ENCODE data around the gene ELN. TPM values are rescaled to one million over a fixed set of nuclear protein-coding genes. Genes with fewer than 3 reads are reported as not detected.
A peak's percentile ranks its signal among the peaks of the same experiment; 100 is the strongest.

Gene ELN
- total and polyA plus RNA-seq, 5 donors from 2014 or later = 0.35 TPM; not detected in 4

- ATAC-seq (ENCODE audit: low read depth in 2 of 2) (peak; percentile 52 to 56), DNase-seq (peak; percentile 30 to 39 (median 39))
- H3K9me3 Mint-ChIP-seq = no peaks in the 10 kb centered on the region
- peaks cover 54% of the 10 kb centered on the region for H3K27me3 Mint-ChIP-seq
- H3K27ac Mint-ChIP-seq = no peak overlapping the region
- no peaks in the 10 kb centered on the region for H3K36me3 ChIP-seq (ENCODE audit: control insufficient read depth, insufficient read depth, low read length)
- H3K27ac ChIP-seq (ENCODE audit: insufficient read depth, low read length, poor library complexity, severe bottlenecking) = no peak overlapping the region
- H3K4me3 ChIP-seq (ENCODE audit: low read depth, low read length) = no peak overlapping the region
- peaks cover 0 to 21% (median 13%) of the 10 kb centered on the region in 4 donors for H3K4me1 Mint-ChIP-seq
- H3K4me3 Mint-ChIP-seq = no peak overlapping the region
- no peaks in the 10 kb centered on the region for H3K4me1 ChIP-seq (ENCODE audit: control insufficient read depth, insufficient read depth, low read length, poor library complexity, severe bottlenecking)
- no peaks in the 10 kb centered on the region for H3K9me3 ChIP-seq (ENCODE audit: control insufficient read depth in 2 of 2, low read length in 2 of 2)
- H3K36me3 Mint-ChIP-seq = no peaks in the 10 kb centered on the region
- peaks cover 12% of the 10 kb centered on the region for H3K27me3 ChIP-seq (ENCODE audit: control insufficient read depth, insufficient read depth, low read length)
Measured at GRCh38 chr7:74026903-74027682, 880 bp upstream of the ELN start.

DNA sequence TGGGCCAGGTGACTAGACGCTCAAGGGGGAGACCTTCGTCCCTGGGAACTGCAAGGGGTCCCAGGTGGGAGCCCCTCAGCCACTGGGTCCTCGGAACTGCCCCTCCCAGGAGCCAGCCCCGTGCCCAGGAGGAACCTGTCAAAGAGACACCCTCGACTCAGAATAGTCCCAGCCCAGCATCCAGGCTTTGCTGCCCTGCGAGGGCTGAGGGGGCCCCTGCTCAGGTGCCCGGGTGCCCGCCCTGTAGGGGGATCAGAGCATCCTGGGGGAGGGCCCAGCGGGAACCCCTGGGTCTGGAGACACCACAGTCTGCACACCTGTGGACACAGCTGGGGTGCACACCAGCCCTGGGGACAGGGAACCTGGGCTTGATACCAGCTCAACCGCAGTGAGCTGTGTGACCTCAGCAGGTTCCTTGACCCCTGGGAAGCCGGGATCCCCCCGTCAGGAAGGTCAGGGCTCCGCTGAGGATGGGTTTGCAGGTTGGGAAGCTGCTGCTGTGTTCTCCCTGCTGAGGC lies 407 bp downstream of the ELN start:
- H3K27me3 Mint-ChIP-seq = peaks cover 57% of the 10 kb centered on the region
- no peak for ATAC-seq (ENCODE audit: low read depth in 2 of 2)
- no peak for DNase-seq
- Histone ChIP-seq H3K4me3 (ENCODE audit: low read depth, low read length) (no peak overlapping the region), H3K27me3 (ENCODE audit: control insufficient read depth, insufficient read depth, low read length) (peaks cover 12% of the 10 kb centered on the region), H3K27ac (ENCODE audit: insufficient read depth, low read length, poor library complexity, severe bottlenecking) (no peak overlapping the region), H3K4me1 (ENCODE audit: control insufficient read depth, insufficient read depth, low read length, poor library complexity, severe bottlenecking) (no peaks in the 10 kb centered on the region), H3K9me3 (ENCODE audit: control insufficient read depth in 2 of 2, low read length in 2 of 2) (no peaks in the 10 kb centered on the region), H3K36me3 (ENCODE audit: control insufficient read depth, insufficient read depth, low read length) (no peaks in the 10 kb centered on the region)
- H3K27ac Mint-ChIP-seq = no peak overlapping the region
- H3K4me3 Mint-ChIP-seq = peak overlapping the region in 1 of 4 donors; percentile 7
- no peaks in the 10 kb centered on the region for H3K36me3 Mint-ChIP-seq
- no peaks in the 10 kb centered on the region for H3K9me3 Mint-ChIP-seq
- H3K4me1 Mint-ChIP-seq = peaks cover 0 to 21% (median 13%) of the 10 kb centered on the region in 4 donors

DNA sequence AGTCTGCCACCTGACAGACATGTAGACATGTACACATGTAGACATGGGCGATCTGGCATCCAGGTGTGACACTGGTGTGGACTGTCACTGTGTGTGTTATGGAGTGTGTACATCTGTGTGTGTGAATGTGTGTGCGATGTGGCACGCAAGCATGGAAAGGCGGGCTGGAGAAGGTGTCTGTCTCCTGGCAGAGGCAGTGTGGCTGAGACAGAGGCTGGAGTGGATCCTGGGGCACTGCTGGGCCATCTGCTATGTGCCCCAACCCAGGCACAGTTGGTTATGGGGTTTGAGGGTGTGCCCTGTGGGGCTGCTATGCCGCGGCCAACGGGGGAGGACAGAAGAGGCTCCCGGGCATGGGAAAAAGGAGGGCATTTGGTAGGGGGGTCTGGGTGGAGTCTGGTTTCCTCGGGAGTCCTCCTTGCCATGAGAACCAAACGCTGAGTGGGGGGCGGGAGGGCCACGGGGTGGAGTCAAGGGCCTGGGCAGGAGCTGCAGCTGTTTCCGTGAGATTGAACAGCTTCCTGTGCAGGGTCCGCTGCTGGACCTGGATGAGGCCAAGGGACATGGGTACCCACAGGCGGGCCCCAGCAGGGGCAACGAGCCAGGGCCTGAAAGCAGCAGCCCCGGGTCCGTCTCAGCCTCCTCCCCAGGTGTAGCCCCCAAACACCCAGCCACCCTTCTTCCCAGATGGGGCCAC lies 1.3 kb downstream of the ELN start:
- H3K27ac ChIP-seq (ENCODE audit: insufficient read depth, low read length, poor library complexity, severe bottlenecking) = no peak overlapping the region

GRCh38 chr7:74029991-74030415 lies 2.0 kb downstream of the ELN start:
- Histone ChIP-seq H3K9me3 (ENCODE audit: control insufficient read depth in 2 of 2, low read length in 2 of 2) (no peaks in the 10 kb centered on the region), H3K27me3 (ENCODE audit: control insufficient read depth, insufficient read depth, low read length) (peaks cover 12% of the 10 kb centered on the region), H3K36me3 (ENCODE audit: control insufficient read depth, insufficient read depth, low read length) (no peaks in the 10 kb centered on the region), H3K4me3 (ENCODE audit: low read depth, low read length) (no peak overlapping the region), H3K27ac (ENCODE audit: insufficient read depth, low read length, poor library complexity, severe bottlenecking) (no peak overlapping the region), H3K4me1 (ENCODE audit: control insufficient read depth, insufficient read depth, low read length, poor library complexity, severe bottlenecking) (no peaks in the 10 kb centered on the region)
- peaks cover 50% of the 10 kb centered on the region for H3K27me3 Mint-ChIP-seq
- no peaks in the 10 kb centered on the region for H3K36me3 Mint-ChIP-seq
- ATAC-seq (ENCODE audit: low read depth in 2 of 2) (no peak), DNase-seq (no peak)
- no peaks in the 10 kb centered on the region for H3K9me3 Mint-ChIP-seq
- H3K27ac Mint-ChIP-seq = no peak overlapping the region
- no peak overlapping the region for H3K4me3 Mint-ChIP-seq
- H3K4me1 Mint-ChIP-seq = peaks cover 0 to 19% (median 13%) of the 10 kb centered on the region in 4 donors

More for the DNA sequence above, 1.3 kb downstream of the ELN start:
- Histone ChIP-seq H3K4me3 (ENCODE audit: low read depth, low read length) (no peak overlapping the region), H3K4me1 (ENCODE audit: control insufficient read depth, insufficient read depth, low read length, poor library complexity, severe bottlenecking) (no peaks in the 10 kb centered on the region), H3K36me3 (ENCODE audit: control insufficient read depth, insufficient read depth, low read length) (no peaks in the 10 kb centered on the region), H3K9me3 (ENCODE audit: control insufficient read depth in 2 of 2, low read length in 2 of 2) (no peaks in the 10 kb centered on the region), H3K27me3 (ENCODE audit: control insufficient read depth, insufficient read depth, low read length) (peaks cover 12% of the 10 kb centered on the region)
- no peak for DNase-seq
- Mint-ChIP-seq H3K27ac (no peak overlapping the region), H3K4me1 (peaks cover 0 to 21% (median 13%) of the 10 kb centered on the region in 4 donors), H3K27me3 (peaks cover 55% of the 10 kb centered on the region), H3K36me3 (no peaks in the 10 kb centered on the region), H3K9me3 (no peaks in the 10 kb centered on the region), H3K4me3 (peak overlapping the region in 1 of 4 donors; percentile 10)
- no peak for ATAC-seq (ENCODE audit: low read depth in 2 of 2)

GRCh38 chr7:74030861-74031260 lies 2.9 kb downstream of the ELN start:
- no peaks in the 10 kb centered on the region for H3K36me3 ChIP-seq (ENCODE audit: control insufficient read depth, insufficient read depth, low read length)
- no peaks in the 10 kb centered on the region for H3K4me1 ChIP-seq (ENCODE audit: control insufficient read depth, insufficient read depth, low read length, poor library complexity, severe bottlenecking)
- ATAC-seq (ENCODE audit: low read depth in 2 of 2) (no peak), DNase-seq (no peak)
- H3K4me3 Mint-ChIP-seq = no peak overlapping the region
- H3K27me3 Mint-ChIP-seq = peaks cover 45% of the 10 kb centered on the region
- no peaks in the 10 kb centered on the region for H3K9me3 Mint-ChIP-seq
- no peaks in the 10 kb centered on the region for H3K9me3 ChIP-seq (ENCODE audit: control insufficient read depth in 2 of 2, low read length in 2 of 2)
- no peaks in the 10 kb centered on the region for H3K36me3 Mint-ChIP-seq
- peaks cover 0 to 14% (median 9%) of the 10 kb centered on the region in 4 donors for H3K4me1 Mint-ChIP-seq
- no peak overlapping the region for H3K27ac Mint-ChIP-seq
- no peak overlapping the region for H3K4me3 ChIP-seq (ENCODE audit: low read depth, low read length)
- H3K27ac ChIP-seq (ENCODE audit: insufficient read depth, low read length, poor library complexity, severe bottlenecking) = no peak overlapping the region
- H3K27me3 ChIP-seq (ENCODE audit: control insufficient read depth, insufficient read depth, low read length) = peaks cover 12% of the 10 kb centered on the region

DNA sequence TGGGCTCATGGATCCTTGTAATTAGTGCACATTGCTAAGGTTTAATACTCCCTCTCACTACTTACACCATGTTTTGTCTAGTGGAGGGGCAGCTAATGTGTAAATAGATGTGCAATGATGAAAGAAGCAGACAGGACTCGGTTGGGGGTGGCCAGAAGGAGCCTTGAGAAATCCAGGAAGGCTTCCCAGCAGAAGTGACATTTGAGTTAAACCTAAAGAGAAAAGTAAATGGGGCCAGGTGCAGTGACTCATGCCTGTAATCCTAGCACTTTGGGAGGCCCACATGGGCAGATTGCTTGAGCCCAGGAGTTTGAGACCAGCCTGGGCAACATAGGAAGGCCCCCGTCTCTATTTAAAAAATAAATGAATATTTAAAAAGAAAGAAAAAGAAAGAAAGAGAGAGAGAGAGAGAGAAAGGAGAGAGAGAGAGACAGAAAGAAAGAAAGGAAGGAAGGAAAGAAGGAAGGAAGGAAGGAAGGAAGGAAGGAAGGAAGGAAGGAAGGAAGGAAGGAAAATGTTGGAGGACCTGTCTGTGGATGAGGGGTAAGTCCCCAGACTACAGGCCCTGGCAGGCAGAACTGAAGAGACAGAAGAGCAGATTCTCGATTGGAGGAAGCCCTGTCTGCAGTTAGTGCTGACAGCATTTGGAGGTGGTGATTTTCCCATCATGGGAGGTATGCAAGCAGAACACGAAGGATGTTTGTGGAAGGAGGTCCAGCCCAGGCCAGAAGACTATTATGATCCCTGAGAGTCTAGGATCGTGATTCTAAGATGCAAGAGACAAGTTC lies 3.6 kb downstream of the ELN start:
- peaks cover 0 to 9% (median 8%) of the 10 kb centered on the region in 4 donors for H3K4me1 Mint-ChIP-seq
- ATAC-seq (ENCODE audit: low read depth in 2 of 2) (no peak), DNase-seq (no peak)
- H3K4me3 ChIP-seq (ENCODE audit: low read depth, low read length) = no peak overlapping the region
- H3K9me3 ChIP-seq (ENCODE audit: control insufficient read depth in 2 of 2, low read length in 2 of 2) = no peaks in the 10 kb centered on the region
- H3K4me3 Mint-ChIP-seq = no peak overlapping the region
- H3K27me3 ChIP-seq (ENCODE audit: control insufficient read depth, insufficient read depth, low read length) = peaks cover 6% of the 10 kb centered on the region
- no peak overlapping the region for H3K27ac ChIP-seq (ENCODE audit: insufficient read depth, low read length, poor library complexity, severe bottlenecking)
- no peaks in the 10 kb centered on the region for H3K9me3 Mint-ChIP-seq
- H3K27me3 Mint-ChIP-seq = peaks cover 37% of the 10 kb centered on the region
- no peaks in the 10 kb centered on the region for H3K4me1 ChIP-seq (ENCODE audit: control insufficient read depth, insufficient read depth, low read length, poor library complexity, severe bottlenecking)
- no peak overlapping the region for H3K27ac Mint-ChIP-seq
- no peaks in the 10 kb centered on the region for H3K36me3 ChIP-seq (ENCODE audit: control insufficient read depth, insufficient read depth, low read length)
- H3K36me3 Mint-ChIP-seq = no peaks in the 10 kb centered on the region

DNA sequence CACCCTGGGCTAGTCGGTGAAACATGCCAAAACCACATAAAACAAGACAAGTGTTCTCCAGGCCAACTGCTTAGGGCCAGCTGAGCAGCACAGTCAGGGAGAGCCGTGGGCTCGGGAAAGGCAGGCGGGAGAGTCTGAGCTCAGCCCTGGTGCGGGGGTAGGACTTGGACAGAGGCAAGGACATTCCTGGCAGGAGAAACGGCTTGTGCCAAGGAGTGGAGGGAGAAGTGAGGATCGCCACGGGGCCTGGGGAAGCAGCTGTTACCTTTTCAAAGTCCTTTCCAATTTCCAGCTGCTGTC lies 4.2 kb downstream of the ELN start:
- H3K4me3 Mint-ChIP-seq = no peak overlapping the region
- Histone ChIP-seq H3K9me3 (ENCODE audit: control insufficient read depth in 2 of 2, low read length in 2 of 2) (no peaks in the 10 kb centered on the region), H3K4me1 (ENCODE audit: control insufficient read depth, insufficient read depth, low read length, poor library complexity, severe bottlenecking) (no peaks in the 10 kb centered on the region), H3K27me3 (ENCODE audit: control insufficient read depth, insufficient read depth, low read length) (peaks cover 6% of the 10 kb centered on the region), H3K27ac (ENCODE audit: insufficient read depth, low read length, poor library complexity, severe bottlenecking) (no peak overlapping the region), H3K36me3 (ENCODE audit: control insufficient read depth, insufficient read depth, low read length) (no peaks in the 10 kb centered on the region), H3K4me3 (ENCODE audit: low read depth, low read length) (no peak overlapping the region)
- no peak for ATAC-seq (ENCODE audit: low read depth in 2 of 2)
- no peak overlapping the region for H3K27ac Mint-ChIP-seq
- no peaks in the 10 kb centered on the region for H3K9me3 Mint-ChIP-seq
- H3K27me3 Mint-ChIP-seq = peaks cover 32% of the 10 kb centered on the region
- no peak for DNase-seq
- H3K36me3 Mint-ChIP-seq = no peaks in the 10 kb centered on the region
- peaks cover 0 to 8% (median 5%) of the 10 kb centered on the region in 4 donors for H3K4me1 Mint-ChIP-seq

Measured in CD4-positive, CD25-positive, alpha-beta regulatory T cell (primary cell).